ENCODE measurements around the gene FLCN.

- TF ChIP-seq HINFP (CRISPR knock-in tag; IDR thresholded peaks at IDR 0.05; ENCODE audit: low read depth) (no peak), ZNF816 (CRISPR knock-in tag; IDR thresholded peaks at IDR 0.05; ENCODE audit: borderline replicate concordance) (no peak), MAZ (IDR thresholded peaks at IDR 0.05; ENCODE audit: borderline replicate concordance, low read depth, low read length) (no peak), MAZ (CRISPR knock-in tag; IDR thresholded peaks at IDR 0.05; ENCODE audit: low read depth) (no peak), ZFP91 (CRISPR knock-in tag; IDR thresholded peaks at IDR 0.05; ENCODE audit: borderline replicate concordance) (no peak), IRF9 (CRISPR knock-in tag; IDR thresholded peaks at IDR 0.05; ENCODE audit: borderline replicate concordance) (no peak), ARNTL (CRISPR knock-in tag; IDR thresholded peaks at IDR 0.05) (no peak), POLR2AphosphoS5 (IDR thresholded peaks at IDR 0.05; ENCODE audit: low read depth, low read length) (no peak)
Observed at GRCh38 chr17:17200831-17201230, 36.1 kb downstream of the FLCN start.
